ENCODE measurements around the gene PPM1M.
"Not testable (repeated sequence)": the region's sequence is repeated elsewhere in the genome, so short reads cannot be mapped to it uniquely, and the experiment has no call there.

The PPM1M gene

DNA sequence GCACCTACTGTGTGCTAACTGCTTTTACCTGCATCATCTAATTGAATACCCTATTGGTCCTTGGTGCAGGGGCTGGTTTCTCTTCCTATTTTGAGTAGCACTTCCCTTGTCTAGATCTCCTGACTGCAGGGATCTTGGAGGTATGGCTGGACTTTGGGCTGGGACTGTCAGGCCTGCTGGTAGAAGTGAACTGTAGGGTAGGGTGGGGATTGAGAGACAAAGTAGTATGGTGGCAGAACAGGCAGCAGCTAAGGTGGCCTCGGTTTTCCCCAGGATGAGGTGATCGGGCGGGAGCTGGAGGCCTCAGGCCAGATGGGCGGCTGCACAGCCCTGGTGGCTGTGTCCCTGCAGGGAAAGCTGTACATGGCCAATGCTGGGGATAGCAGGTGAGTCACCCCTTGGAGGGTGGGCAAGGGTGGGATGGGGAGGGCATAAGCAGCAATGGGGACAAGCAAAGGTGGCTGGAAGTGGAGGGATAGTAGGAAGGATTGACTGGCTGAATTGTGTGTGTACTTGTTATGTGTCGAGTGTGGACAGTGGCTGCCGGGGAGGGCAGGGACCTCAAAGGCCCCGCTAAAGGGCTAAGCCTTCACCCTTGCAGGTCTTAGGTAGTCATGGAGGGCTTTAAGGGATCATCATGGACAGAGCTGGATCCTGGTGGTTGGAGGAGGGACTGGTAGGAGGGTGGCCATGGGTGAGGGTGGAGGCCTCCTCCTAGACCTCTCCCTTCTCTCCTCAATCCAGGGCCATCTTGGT, 2.0 kb downstream of the PPM1M start:
- DNase-seq, result peak; percentile 2

- no peak for DNase-seq
Measured at GRCh38 chr3:52248165-52248541, 2.6 kb downstream of the PPM1M start.

DNA sequence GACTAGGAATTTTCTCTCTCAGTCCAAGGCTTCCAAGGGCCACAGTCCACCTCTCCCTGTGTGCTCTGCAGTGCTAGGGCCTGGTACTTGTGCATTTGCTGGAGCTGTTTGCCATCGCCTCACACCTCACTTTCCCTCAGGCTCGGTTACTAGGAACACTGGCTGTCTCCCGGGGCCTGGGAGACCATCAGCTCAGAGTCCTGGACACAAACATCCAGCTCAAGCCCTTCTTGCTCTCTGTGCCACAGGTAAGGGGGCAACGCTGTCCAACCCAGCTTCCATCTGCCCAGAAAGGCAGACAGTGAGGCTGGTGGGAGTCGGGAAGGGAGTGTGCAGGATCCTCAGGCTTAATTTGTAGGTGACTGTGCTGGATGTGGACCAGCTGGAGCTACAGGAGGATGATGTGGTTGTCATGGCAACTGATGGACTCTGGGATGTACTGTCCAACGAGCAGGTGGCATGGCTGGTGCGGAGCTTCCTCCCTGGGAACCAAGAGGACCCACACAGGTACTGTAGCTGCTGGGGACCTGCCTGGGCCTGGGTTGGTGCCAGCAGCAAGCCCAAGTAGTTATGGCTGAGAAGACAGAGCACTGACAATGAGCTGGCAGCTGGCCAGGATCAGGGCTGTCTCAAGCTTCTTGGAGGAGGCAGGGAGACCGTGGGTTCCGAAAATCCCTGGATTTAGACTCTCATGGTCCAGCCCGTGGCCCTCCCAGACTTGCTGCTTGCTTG, 3.4 kb downstream of the PPM1M start:
- DNase-seq, result peak; percentile 5

DNA sequence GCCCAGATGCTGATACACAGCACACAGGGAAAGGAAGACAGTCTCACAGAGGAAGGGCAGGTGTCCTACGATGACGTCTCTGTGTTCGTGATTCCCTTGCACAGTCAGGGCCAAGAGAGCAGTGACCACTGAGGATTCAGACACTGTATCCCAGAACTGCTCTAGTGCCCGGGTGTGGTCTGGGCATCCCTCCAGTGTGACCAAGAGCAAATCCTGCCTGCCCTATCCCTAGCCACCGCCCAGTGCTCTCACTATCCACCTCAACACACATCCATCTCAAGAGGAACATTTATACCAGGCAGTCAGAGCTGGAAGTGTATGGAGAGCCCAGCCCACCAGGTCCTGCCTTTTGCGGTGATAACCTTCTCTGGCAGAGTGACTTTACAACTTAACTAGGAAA, 4.1 kb downstream of the PPM1M start:
- DNase-seq, result no peak

DNA sequence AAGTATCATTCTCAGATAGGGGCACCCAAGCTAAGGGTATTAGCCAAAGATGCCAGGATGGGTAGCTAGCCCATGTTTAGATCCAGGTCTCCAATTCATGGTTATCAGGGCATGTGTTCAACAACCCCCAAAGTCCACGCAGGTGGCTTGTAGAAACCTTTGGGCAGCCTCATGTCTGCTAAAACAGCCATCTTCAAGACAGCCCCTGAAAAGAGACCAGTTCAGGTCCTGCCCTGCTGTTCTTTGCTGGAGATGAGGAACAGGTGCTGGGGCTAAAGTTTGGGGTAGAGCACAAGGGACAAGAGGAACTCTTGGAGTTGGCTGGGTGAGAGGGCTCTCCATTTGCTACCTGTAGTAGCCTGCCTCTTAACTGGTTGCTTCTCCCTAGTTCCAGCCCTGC, 4.6 kb downstream of the PPM1M start:
- DNase-seq, result no peak

GRCh38 chr3:52253314-52254304, 8.1 kb downstream of the PPM1M start:
- DNase-seq, result no peak

DNA sequence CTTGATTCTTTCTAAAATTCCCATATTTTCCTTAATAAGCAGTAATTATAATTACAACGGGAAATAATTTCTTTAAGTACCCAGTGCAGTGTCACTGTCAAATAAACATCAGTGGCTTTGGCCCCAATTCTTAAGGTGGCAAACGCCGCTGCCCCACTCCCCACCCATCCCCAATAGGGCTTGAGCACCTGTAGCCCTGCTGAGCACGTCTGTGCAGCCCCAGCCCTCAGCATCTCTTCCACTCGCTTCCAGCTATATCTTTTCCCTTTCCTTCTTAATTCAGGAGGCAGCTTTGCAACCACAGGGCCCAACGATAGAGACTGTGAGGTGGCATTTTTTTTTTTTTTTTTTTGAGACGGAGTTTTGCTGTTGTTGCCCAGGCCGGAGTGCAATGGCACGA, 9.0 kb downstream of the PPM1M start:
- DNase-seq, result no peak

- DNase-seq, result no peak
Measured at GRCh38 chr3:52256159-52256558, 10.6 kb downstream of the PPM1M start.

- DNase-seq, result no peak
Measured at GRCh38 chr3:52256622-52257021, 11.1 kb downstream of the PPM1M start.

GRCh38 chr3:52257911-52258310, 12.4 kb downstream of the PPM1M start:
- no peak for DNase-seq

DNA sequence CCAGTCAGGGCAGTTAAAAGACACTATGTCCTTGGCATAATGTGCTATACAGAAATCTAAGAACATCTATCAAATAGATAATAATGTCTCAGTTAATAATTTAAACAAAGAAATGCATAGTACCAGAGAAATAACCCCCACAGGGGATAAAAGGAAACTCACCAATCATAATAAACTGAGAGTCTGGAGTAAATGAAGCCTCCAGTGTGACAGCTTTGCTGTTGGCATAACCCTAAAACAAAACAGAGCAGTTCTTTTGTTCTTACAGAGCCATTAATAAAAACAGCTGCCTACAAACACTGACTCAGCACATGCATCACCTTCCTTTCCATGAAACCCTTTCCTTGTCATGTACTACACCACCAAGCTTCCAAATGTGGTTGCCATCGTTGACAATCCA, 13.5 kb downstream of the PPM1M start:
- DNase-seq, result no peak

DNA sequence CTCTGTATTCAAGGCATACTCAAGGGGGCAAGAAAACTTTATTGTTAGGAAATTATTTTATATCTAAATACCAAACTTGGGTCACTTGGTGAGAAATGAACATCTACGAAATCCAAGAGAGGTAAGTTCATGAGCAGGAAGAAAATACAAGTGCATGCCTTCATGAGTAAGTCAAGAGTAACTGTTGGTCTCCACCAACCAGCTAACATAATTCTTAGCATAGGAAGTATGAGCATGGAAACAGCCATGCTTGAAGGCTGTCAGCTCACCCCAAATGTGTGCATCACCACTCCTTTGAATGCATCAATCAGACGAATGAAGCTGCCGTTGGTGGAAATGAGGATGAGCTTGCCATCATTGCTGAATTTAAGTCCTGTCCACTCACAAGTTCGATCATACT, 13.9 kb downstream of the PPM1M start:
- DNase-seq, result no peak

- no peak for DNase-seq
Measured at GRCh38 chr3:52262447-52262846, 16.9 kb downstream of the PPM1M start.

DNA sequence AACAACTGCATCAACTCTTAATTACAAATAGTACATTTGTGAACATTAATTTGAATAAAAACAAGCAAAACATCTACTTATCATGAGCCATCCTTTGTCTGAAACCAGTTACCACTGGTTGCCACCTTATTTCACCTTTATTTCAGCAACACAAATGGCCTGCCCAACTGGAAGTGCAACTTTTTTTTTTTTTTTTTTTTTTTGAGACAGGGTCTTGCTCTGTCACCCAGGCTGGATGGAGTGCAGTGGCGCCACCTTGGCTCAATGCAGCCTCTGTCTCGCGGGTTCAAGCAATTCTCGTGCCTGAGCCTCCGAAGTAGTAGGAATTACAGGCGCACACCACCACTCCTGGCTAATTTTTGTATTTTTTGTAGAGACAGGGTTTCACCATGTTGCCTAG, 19.8 kb downstream of the PPM1M start:
- no peak for DNase-seq

DNA sequence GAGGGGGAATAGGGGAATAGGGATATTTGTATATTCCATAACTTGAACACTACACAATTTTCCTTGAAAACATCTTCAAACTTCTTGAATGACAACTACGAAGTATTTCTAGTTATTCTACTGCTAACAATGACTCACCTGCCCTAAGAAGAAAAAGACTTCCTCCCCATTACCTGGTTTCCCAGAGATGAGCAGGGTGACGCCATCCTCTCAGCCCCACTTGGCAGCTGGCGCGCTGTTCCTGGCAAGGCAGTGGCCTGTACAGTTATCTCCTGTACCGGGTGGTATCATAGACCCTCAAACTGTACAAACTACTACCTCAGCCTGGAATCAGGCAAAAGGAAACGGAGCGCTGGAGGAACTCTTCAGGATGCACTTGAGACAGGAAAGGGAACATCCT, 22.5 kb downstream of the PPM1M start:
- DNase-seq, result no peak

DNA sequence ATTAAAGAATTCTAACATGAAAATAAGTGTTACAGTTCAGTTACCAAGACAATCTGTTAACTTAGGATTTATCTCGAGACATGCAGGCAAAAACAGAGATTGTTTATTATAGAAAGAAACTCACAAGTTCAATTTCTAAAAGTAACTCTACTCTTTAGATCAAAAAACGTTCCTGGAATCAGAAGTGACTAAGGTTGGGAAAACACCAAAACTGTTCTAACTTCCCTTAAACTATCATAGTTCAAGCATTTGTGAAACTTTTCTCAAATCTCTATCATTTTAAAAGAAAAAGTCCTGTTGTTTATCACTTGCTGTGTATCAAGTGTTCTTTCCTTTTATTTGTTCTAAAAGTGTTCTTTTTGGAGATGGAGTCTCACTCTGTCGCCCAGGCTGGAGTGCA, 24.2 kb downstream of the PPM1M start:
- no peak for DNase-seq

- DNase-seq, result no peak
Measured at GRCh38 chr3:52270252-52270754, 24.7 kb downstream of the PPM1M start.

GRCh38 chr3:52272172-52272571, 26.6 kb downstream of the PPM1M start:
- not testable (repeated sequence) for DNase-seq

DNA sequence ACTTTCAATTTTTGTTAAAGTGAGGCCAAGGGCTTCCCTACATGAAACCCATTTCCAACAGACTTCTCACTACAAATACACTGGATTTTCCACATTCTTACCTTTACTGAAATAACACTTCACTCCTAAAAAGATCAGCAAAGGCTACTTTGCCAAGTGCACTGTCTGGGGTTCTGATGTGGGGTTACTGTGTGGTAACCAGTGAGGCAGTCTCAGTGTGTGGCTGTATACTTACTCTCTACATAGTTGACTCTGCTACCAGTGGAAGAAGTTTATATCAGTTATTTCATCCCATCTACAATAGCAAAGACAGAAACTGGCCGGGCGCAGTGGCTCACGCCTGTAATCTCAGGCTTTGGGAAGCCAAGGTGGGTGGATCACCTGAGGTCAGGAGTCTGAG, 27.3 kb downstream of the PPM1M start:
- no peak for DNase-seq

GRCh38 chr3:52274781-52275180, 29.2 kb downstream of the PPM1M start:
- not testable (repeated sequence) for DNase-seq

DNA sequence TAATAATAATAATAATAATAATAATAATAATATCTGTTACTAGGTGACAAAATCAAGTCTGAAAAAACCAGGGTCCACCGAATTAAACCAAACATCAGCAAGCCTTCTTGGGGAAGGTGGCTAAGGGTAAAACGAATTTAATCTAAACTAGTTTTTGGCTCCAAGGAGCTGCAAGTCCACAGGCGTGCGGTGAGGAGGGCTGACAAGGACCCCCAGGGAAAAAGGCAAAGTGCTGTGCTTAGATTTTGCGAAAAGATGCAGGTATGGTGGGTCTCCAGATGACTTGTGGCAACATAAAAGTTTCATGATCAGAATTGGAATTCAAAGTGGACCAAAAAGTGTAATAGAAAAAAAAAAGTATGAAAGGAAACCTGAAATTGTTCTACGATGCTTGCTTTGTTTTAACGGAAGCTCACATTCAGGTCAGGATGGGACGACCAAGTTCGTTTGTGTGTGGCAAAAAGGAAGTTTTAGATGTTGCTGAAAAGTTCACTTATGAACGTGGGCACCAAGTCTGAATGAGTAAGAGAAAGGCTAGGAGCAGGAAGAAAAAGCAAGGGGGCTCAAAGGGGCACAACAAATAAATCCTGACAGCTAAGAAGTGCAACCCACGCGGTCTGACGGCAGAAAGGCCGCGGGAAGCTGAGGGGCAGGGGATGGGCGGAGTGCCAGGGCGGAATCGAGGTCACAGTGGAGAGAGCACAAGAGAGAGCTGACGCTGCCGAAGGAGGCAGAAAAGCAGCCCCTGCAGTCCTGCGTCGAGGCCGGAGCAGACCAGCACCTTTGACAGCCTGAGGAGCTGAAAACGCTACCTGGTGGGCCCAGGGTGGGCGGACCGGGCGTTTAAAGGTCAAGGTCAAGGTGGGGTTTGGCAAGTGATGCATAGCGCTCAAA, 31.8 kb downstream of the PPM1M start:
- DNase-seq, result no peak

Data from right kidney (tissue), 1 donor.